Muscle of leg (tissue), 11 donors: ENCODE measurements around the gene SPOCK1. TPM values are rescaled to one million over a fixed set of nuclear protein-coding genes. Genes with fewer than 3 reads are reported as not detected.
A peak's percentile ranks its signal among the peaks of the same experiment; 100 is the strongest.

Source experiments
- DNase-seq: peaks from one replicate; pipeline ENCODE4 v3.0.0; 2013
- H3K27ac ChIP-seq: one replicate; pipeline ENCODE4 v1.5.1; 2013; ENCODE audit warnings: mild to moderate bottlenecking, low read length, control low read depth
- H3K27me3 ChIP-seq: one replicate; pipeline ENCODE4 v1.6.1; 2013; ENCODE audit warnings: low read length; ENCODE audit not compliant: control insufficient read depth, insufficient read depth
- H3K36me3 ChIP-seq: one replicate; pipeline ENCODE4 v1.6.1; 2013; ENCODE audit warnings: low read length; ENCODE audit not compliant: control insufficient read depth, insufficient read depth
- H3K4me1 ChIP-seq: one replicate; pipeline ENCODE4 v1.6.1; 2013; ENCODE audit warnings: low read length; ENCODE audit not compliant: control insufficient read depth, insufficient read depth
- H3K4me3 ChIP-seq: one replicate; pipeline ENCODE4 v1.5.1; 2013; ENCODE audit warnings: low read length, control low read depth
- H3K9me3 ChIP-seq: replicated peaks from 2 replicates; pipeline ENCODE4 v1.6.1; 2013; ENCODE audit warnings: low read depth, low read length; ENCODE audit not compliant: control insufficient read depth
- WGBS: methylation state at CpG from one replicate; pipeline ENCODE4 v1.1.5; 2013; ENCODE audit warnings: missing lambda C conversion rate; ENCODE audit not compliant: insufficient coverage; 5-methylcytosine and 5-hydroxymethylcytosine counted together
- polyA plus RNA-seq, 8 donors: library from polyadenylated mRNA; unstranded; fragments of 120-200 nt; gene quantifications; one replicate each; pipeline versions ENCODE4 v1.2.1 to v1.2.3, GENCODE V29; 2013; ENCODE audit warnings: inconsistent platforms in 1 of 8, low replicate concordance in 1 of 8; ENCODE audit not compliant: insufficient read length in 8 of 8, insufficient read depth in 1 of 8
- total RNA-seq: library from RNA; stranded (reverse); fragments of 120-200 nt; gene quantifications from one replicate; pipeline ENCODE4 v1.2.4, GENCODE V29; 2013

The SPOCK1 gene
- total and polyA plus RNA-seq, 9 donors: 2.3 to 14.8 (median 4.6) TPM

DNA sequence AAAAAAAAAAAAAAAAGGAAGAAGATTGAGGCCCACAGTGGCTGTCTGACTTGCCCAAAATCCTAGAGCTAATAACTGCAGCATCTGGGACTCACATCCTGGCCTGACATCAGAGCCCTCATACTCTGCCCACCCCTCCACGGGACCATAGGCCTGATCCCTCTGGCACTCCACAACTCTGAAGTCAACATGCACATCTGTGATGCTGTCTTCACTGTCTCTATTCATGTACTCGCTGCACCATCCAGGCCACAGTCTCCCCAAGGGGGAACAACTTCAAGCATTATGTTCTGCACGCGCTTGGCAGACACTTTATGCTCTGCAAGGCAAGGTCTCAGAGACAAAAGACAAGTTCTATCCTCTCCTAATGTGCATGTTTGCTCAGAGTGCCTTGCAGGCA is 158.2 kb downstream of the SPOCK1 start:
- H3K9me3 ChIP-seq: no peaks in the 10 kb centered on the region
- no peak overlapping the region for H3K4me3 ChIP-seq
- peak; percentile 33 for DNase-seq
- H3K27me3 ChIP-seq: no peaks in the 10 kb centered on the region
- WGBS: 10% methylated on average over 1 of the region's 4 CpGs
- no peak overlapping the region for H3K27ac ChIP-seq
- peaks cover 7% of the 10 kb centered on the region for H3K4me1 ChIP-seq
- H3K36me3 ChIP-seq: no peaks in the 10 kb centered on the region

- H3K27me3 ChIP-seq: no peaks in the 10 kb centered on the region
- no peaks in the 10 kb centered on the region for H3K9me3 ChIP-seq
- no peaks in the 10 kb centered on the region for H3K36me3 ChIP-seq
- DNase-seq: peak; percentile 5
- H3K4me1 ChIP-seq: peaks cover 7% of the 10 kb centered on the region
- H3K4me3 ChIP-seq: no peak overlapping the region
- H3K27ac ChIP-seq: no peak overlapping the region
Measured at GRCh38 chr5:137336565-137337120, 162.5 kb downstream of the SPOCK1 start.

GRCh38 chr5:137336161-137336560 is 163.0 kb downstream of the SPOCK1 start:
- no CpG with 5 or more reads among the region's 1 CpG for whole genome bisulfite sequencing
- peaks cover 7% of the 10 kb centered on the region for H3K4me1 ChIP-seq
- H3K27me3 ChIP-seq: no peaks in the 10 kb centered on the region
- no peak overlapping the region for H3K4me3 ChIP-seq
- H3K9me3 ChIP-seq: no peaks in the 10 kb centered on the region
- no peak for DNase-seq
- no peaks in the 10 kb centered on the region for H3K36me3 ChIP-seq
- no peak overlapping the region for H3K27ac ChIP-seq

DNA sequence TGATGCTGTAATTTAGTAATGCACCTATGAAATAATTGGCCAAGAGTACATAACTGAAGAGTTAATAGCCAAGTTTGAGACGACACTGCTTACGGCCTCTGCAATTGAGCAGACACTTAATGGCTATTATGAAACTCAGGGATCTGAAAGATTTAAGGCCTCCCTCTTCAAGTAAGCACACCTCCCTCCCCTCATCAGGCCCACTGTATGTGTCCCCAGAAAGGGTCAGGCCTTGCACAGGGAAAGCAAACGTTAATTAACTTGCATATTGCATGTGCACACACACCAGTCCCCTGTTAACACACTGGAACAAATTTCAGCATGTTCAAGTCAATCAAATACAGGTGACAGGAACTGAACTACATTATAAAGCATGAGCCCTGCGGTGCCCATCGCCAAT is 163.6 kb downstream of the SPOCK1 start:
- no peak overlapping the region for H3K27ac ChIP-seq
- no peaks in the 10 kb centered on the region for H3K27me3 ChIP-seq
- WGBS: 55% methylated on average over 5 of the region's 5 CpGs
- DNase-seq: no peak
- no peak overlapping the region for H3K4me3 ChIP-seq
- peaks cover 7% of the 10 kb centered on the region for H3K4me1 ChIP-seq
- no peaks in the 10 kb centered on the region for H3K9me3 ChIP-seq
- H3K36me3 ChIP-seq: no peaks in the 10 kb centered on the region

DNA sequence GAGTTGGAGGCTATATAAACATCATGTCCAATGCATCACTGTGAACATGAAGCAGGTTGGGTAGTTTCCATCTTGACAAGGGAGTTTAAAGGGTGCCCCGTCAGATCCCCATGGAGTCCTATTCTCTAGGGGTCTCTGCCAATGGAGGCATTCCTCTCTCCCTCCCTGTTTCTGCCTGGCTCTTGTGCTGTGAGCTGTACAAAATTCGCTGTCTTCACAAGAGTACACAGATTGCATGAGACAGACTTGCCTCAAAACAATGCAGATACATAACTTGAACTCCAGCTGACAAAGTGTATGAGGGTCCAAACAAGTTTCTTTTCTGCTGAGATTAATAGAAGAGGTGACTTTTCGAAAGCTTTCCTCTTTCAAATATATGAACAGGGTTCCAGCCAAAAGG is 165.2 kb downstream of the SPOCK1 start:
- no peak overlapping the region for H3K27ac ChIP-seq
- H3K36me3 ChIP-seq: no peaks in the 10 kb centered on the region
- no CpG with 5 or more reads among the region's 3 CpGs for WGBS
- H3K27me3 ChIP-seq: no peaks in the 10 kb centered on the region
- no peaks in the 10 kb centered on the region for H3K9me3 ChIP-seq
- H3K4me1 ChIP-seq: peaks cover 7% of the 10 kb centered on the region
- no peak overlapping the region for H3K4me3 ChIP-seq
- DNase-seq: no peak

- WGBS: no CpG with 5 or more reads among the region's 4 CpGs
- H3K4me3 ChIP-seq: no peak overlapping the region
- no peak overlapping the region for H3K27ac ChIP-seq
- no peaks in the 10 kb centered on the region for H3K27me3 ChIP-seq
- peaks cover 7% of the 10 kb centered on the region for H3K4me1 ChIP-seq
- no peaks in the 10 kb centered on the region for H3K9me3 ChIP-seq
- no peaks in the 10 kb centered on the region for H3K36me3 ChIP-seq
- no peak for DNase-seq
Measured at GRCh38 chr5:137333475-137333874, 165.7 kb downstream of the SPOCK1 start.

DNA sequence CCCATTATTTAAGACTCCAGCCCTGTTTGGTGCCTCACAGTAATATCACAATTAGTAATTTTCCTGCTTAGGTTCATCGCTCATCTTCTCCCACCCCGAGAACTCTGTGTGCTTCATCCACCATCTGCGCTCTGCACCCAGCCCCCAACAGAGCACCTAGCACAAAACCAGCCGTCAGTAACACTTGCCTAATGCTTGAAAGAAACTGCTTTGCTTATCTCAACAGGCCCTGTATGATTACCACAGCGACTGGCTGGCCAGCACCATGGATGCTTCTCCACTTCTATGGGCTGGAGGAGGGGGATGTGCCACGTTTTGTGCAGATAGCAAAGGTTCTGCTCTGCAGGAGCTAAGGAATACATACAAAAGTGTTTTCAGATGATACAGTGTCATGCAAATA is 166.8 kb downstream of the SPOCK1 start:
- H3K4me1 ChIP-seq: peaks cover 7% of the 10 kb centered on the region
- DNase-seq: no peak
- no peaks in the 10 kb centered on the region for H3K36me3 ChIP-seq
- 96% methylated on average over 3 of the region's 6 CpGs for WGBS
- H3K9me3 ChIP-seq: no peaks in the 10 kb centered on the region
- no peak overlapping the region for H3K27ac ChIP-seq
- H3K4me3 ChIP-seq: no peak overlapping the region
- H3K27me3 ChIP-seq: no peaks in the 10 kb centered on the region

DNA sequence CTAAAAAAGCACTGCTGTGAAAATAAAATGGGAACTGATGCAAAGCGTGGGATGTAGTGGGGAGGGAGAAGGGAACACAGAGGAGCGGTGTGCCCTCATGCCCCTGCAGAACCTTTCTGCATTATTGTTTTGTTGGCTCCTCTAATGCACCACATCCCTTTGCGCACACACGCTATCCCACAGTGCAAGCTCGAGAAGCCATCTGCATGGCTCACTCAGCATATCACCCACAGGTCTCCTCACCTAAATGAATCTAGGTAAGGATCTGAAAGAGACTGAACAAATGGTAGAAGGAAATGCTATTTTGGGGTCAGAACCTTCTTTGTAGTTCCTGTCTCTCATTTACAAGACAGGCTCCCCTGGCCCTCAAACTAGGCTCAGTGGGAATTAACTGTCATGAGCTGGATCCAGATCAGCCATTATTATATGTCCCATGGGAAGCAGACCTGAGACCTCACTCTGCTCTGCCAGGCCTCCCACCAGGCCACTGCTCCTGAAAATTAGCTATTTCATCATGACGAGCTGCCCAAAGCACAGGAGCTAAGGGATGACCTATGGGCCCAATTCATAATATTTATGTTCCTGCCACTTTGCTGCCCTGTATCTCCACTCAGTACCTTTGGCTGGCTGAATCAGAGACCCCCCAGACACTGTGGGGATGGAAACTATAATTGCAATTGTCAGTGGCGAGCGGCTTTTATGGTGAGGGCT is 169.4 kb downstream of the SPOCK1 start:
- Histone ChIP-seq H3K27me3 (no peaks in the 10 kb centered on the region), H3K4me1 (no peaks in the 10 kb centered on the region), H3K27ac (no peak overlapping the region), H3K36me3 (no peaks in the 10 kb centered on the region), H3K4me3 (no peak overlapping the region), H3K9me3 (no peaks in the 10 kb centered on the region)
- WGBS: 100% methylated on average over 2 of the region's 8 CpGs
- no peak for DNase-seq

- 56% methylated on average over 2 of the region's 3 CpGs for WGBS
- Histone ChIP-seq H3K4me3 (no peak overlapping the region), H3K4me1 (no peaks in the 10 kb centered on the region), H3K36me3 (no peaks in the 10 kb centered on the region), H3K9me3 (no peaks in the 10 kb centered on the region), H3K27me3 (no peaks in the 10 kb centered on the region), H3K27ac (no peak overlapping the region)
- DNase-seq: no peak
Measured at GRCh38 chr5:137328991-137329390, 170.1 kb downstream of the SPOCK1 start.

GRCh38 chr5:137328463-137328862 is 170.7 kb downstream of the SPOCK1 start:
- H3K4me3 ChIP-seq: no peak overlapping the region
- 100% methylated on average over 2 of the region's 9 CpGs for WGBS

DNA sequence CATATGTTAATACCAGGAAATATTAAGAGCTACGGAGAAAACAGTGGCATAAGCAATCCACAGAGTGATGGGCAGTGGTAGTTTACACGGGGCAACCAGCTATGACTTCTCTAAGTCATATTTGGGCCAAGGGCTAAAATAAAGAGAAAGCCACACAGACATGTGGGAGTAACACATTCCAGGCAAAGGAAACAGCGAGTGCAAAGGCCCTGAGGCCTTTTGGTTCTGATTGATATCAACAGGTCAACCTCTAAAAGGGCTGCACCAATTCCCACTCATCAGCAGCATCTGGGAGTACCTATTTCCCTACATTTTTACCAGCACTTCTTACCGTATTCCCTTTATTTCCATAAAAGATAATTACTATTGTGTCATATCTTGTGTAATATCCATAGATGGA is 173.4 kb downstream of the SPOCK1 start:
- Histone ChIP-seq H3K36me3 (no peaks in the 10 kb centered on the region), H3K9me3 (peaks cover 3% of the 10 kb centered on the region), H3K4me1 (no peaks in the 10 kb centered on the region), H3K4me3 (no peak overlapping the region), H3K27ac (no peak overlapping the region), H3K27me3 (no peaks in the 10 kb centered on the region)
- 94% methylated on average over 3 of the region's 4 CpGs for WGBS
- DNase-seq: no peak

More at GRCh38 chr5:137328463-137328862, 170.7 kb downstream of the SPOCK1 start:
- H3K27me3 ChIP-seq: no peaks in the 10 kb centered on the region
- H3K9me3 ChIP-seq: no peaks in the 10 kb centered on the region
- no peaks in the 10 kb centered on the region for H3K4me1 ChIP-seq
- no peak for DNase-seq
- H3K27ac ChIP-seq: no peak overlapping the region
- H3K36me3 ChIP-seq: no peaks in the 10 kb centered on the region
